Activated CD8-positive, alpha-beta T cell treated with anti-CD3 and anti-CD28 coated beads, Interleukin-2, amount 10 ng/mL, durations not matched to agents 7 days and 5 days (primary cell): Measurements from ENCODE around the gene BACE2. TPM values are rescaled to one million over a fixed set of nuclear protein-coding genes. Genes with fewer than 3 reads are reported as not detected.
"Not testable (repeated sequence)": the region's sequence is repeated elsewhere in the genome, so short reads cannot be mapped to it uniquely, and the experiment has no call there.

Experiments used
- ATAC-seq: fragments of 150-1000 bp; cut with Tn5 transposase; one replicate; pipeline ENCODE4 v1.10.0; 2021; ENCODE audit warnings: moderate library complexity
- CTCF ChIA-PET: fragments of 350-600 bp; sonication (Branson Sonifier 250); formaldehyde crosslinking; loops from one replicate; lab custom pipeline; 2021; ENCODE audit warnings: antibody characterized with exemption; lab: Charles Lee
- POLR2A ChIA-PET: fragments of 350-600 bp; sonication (Branson Sonifier 250); formaldehyde crosslinking; loops from one replicate; lab custom pipeline; 2021; ENCODE audit warnings: antibody characterized with exemption; lab: Charles Lee
- DNase-seq: peaks from one replicate; pipeline ENCODE4 v3.0.0-alpha.2; 2020
- H3K27ac Mint-ChIP-seq: one replicate; pipeline ENCODE4 v1.8.0; 2021; ENCODE audit warnings: mild to moderate bottlenecking, mixed read lengths
- H3K27me3 Mint-ChIP-seq: one replicate; pipeline ENCODE4 v1.8.0; 2021; ENCODE audit warnings: low read depth, mixed read lengths
- H3K36me3 Mint-ChIP-seq: one replicate; pipeline ENCODE4 v1.8.0; 2021; ENCODE audit warnings: low read depth, mixed read lengths
- H3K4me1 Mint-ChIP-seq: one replicate; pipeline ENCODE4 v1.8.0; 2021; ENCODE audit warnings: low read depth, mixed read lengths
- H3K4me3 Mint-ChIP-seq: one replicate; pipeline ENCODE4 v1.8.0; 2021; ENCODE audit warnings: mild to moderate bottlenecking, mixed read lengths
- H3K9me3 Mint-ChIP-seq: one replicate; pipeline ENCODE4 v1.8.0; 2022; ENCODE audit warnings: mixed read lengths; ENCODE audit not compliant: insufficient read depth
- total RNA-seq, 2 experiments: library from RNA; stranded (reverse); gene quantifications; one replicate each; pipeline ENCODE4 v1.2.3, GENCODE V29; 2021

Gene BACE2
- total RNA-seq, 2 experiments from 2014 or later: 4.1 to 4.6 TPM

- Mint-ChIP-seq H3K27me3 (peaks cover 2% of the 10 kb centered on the region), H3K9me3 (no peaks in the 10 kb centered on the region), H3K4me3 (no peak overlapping the region), H3K27ac (no peak overlapping the region), H3K4me1 (no peaks in the 10 kb centered on the region), H3K36me3 (no peaks in the 10 kb centered on the region)
- DNase-seq: no peak
- ATAC-seq: no peak
- POLR2A ChIA-PET: no interaction called here
- CTCF ChIA-PET: no interaction called here
These were observed 67.2 kb downstream of the BACE2 start for GRCh38 chr21:41235201-41235600.

DNA sequence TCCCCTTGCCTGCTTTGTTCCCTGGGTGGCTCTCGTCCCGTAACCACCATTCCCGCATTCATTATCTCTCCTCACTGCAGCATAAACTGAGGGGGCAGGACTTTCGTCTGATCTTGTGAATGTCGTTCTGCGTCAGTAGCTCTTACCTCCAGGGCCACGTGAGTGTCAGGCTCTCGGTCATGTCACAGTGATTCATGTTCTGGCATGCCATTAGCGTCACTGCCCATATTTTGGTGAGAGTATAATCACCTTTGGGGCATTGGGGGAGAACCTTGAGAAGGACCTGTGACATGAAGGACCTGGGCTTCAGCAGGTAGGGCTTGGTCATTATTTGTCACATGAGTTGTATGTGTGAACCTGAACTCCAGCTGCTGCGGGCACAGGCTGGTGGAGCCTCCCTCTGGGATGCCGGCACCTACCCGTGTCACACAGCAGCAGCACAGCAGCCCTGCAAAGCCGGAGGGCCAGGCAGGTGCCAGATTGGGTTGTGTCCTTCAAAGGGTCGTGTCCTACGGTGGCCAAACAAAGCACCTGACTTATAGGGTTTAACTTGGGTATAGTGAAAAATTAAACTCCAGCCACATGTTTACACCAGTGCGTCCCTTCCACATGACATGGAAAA lies 68.5 kb downstream of the BACE2 start:
- Mint-ChIP-seq H3K9me3 (no peaks in the 10 kb centered on the region), H3K36me3 (no peaks in the 10 kb centered on the region), H3K4me3 (no peak overlapping the region), H3K4me1 (no peaks in the 10 kb centered on the region), H3K27ac (no peak overlapping the region), H3K27me3 (peaks cover 2% of the 10 kb centered on the region)
- ATAC-seq (no peak), DNase-seq (no peak)
- POLR2A ChIA-PET: no interaction called here
- CTCF ChIA-PET: no interaction called here

DNA sequence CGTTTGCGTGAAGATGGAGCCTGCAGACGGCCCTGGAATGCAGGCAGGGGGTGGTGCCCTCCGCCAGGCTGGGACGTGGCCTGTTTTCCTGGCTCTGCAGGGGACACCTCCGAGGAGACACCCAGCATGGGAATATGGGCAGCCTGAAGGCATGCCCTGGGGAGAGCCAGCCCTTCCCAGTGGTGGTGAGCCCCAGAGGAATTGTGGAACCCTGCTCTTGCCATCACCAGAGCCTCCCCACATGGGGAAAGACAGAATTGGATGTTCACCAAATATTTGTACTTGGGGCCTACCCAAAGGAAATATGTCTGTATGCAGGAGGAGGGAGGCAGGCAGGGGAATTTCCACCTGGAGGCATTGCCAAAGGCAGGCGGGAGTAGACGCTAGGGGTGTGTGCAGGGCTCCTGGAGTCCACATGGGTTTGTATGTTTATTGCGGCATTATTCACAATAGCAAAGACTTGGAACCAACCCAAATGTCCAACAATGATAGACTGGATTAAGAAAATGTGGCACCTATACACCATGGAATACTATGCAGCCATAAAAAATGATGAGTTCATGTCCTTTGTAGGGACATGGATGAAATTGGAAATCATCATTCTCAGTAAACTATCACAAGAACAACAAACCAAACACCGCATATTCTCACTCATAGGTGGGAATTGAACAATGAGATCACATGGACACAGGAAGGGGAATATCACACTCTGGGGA lies 70.3 kb downstream of the BACE2 start:
- H3K27me3 Mint-ChIP-seq, ATAC-seq, H3K27ac Mint-ChIP-seq, H3K36me3 Mint-ChIP-seq, DNase-seq, H3K9me3 Mint-ChIP-seq, POLR2A ChIA-PET, H3K4me3 Mint-ChIP-seq, H3K4me1 Mint-ChIP-seq, CTCF ChIA-PET: not testable (repeated sequence)

DNA sequence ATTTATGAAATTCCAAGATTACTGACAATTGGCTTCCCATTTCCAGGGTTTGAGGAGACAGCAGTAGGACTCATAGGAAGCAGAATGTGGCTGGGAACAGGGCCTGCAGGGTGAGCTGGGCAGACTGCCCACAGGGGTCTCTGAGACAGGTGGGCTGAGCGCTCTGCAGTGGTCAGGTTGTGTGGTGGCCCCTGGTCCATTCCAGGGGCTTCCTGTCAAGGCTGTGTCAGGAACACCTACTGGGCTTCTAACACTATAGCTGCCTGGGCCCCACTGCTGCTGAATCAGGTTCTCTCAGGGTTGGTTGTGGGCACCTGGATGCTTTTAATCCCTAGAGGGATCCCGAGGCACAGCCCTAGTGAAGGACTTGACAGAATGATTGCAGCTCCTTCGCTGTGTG lies 72.1 kb downstream of the BACE2 start:
- Mint-ChIP-seq H3K27me3 (no peaks in the 10 kb centered on the region), H3K36me3 (no peaks in the 10 kb centered on the region), H3K4me3 (no peak overlapping the region), H3K9me3 (no peaks in the 10 kb centered on the region), H3K4me1 (no peaks in the 10 kb centered on the region), H3K27ac (no peak overlapping the region)
- ATAC-seq (no peak), DNase-seq (no peak)
- CTCF ChIA-PET: no interaction called here
- POLR2A ChIA-PET: no interaction called here

- Mint-ChIP-seq H3K9me3 (no peaks in the 10 kb centered on the region), H3K4me1 (no peaks in the 10 kb centered on the region), H3K36me3 (no peaks in the 10 kb centered on the region), H3K27me3 (no peaks in the 10 kb centered on the region), H3K4me3 (no peak overlapping the region), H3K27ac (no peak overlapping the region)
- DNase-seq: no peak
- no peak for ATAC-seq
- ChIA-PET CTCF (no interaction called here), POLR2A (no interaction called here)
These were observed 73.4 kb downstream of the BACE2 start for GRCh38 chr21:41241341-41241740.

DNA sequence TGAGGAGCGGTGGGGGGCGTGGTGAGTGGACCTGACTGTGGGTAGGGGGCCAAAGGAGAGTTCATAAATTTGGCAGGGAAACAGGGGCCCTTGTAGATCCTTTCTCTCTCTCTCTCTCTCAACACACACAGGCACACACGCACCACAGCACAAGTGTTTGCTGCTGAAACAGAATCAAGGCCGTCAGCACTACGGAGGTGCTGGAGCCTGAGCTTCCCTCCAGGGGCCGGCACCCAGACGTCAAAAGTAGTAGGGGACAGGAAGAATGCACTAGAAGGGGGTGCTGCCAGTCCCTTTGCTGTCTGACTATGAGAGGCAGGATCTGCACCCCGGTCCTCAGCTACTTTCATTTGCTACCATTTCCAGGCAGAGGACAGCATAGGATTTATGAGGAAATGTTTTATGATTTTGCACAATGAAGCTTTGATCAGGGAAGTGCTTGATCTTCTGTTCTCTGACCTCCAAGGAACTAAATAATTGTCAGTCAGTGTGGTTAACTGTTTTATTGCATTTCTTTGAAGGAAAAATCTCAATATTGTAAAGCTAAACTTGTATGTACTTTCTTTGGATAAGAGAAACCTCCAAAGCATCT lies 74.4 kb downstream of the BACE2 start:
- no peaks in the 10 kb centered on the region for H3K36me3 Mint-ChIP-seq
- no peak overlapping the region for H3K4me3 Mint-ChIP-seq
- H3K4me1 Mint-ChIP-seq: no peaks in the 10 kb centered on the region
- no peak overlapping the region for H3K27ac Mint-ChIP-seq
- POLR2A ChIA-PET: no interaction called here
- DNase-seq: no peak
- no peak for ATAC-seq
- H3K9me3 Mint-ChIP-seq: no peaks in the 10 kb centered on the region
- CTCF ChIA-PET: no interaction called here
- no peaks in the 10 kb centered on the region for H3K27me3 Mint-ChIP-seq

DNA sequence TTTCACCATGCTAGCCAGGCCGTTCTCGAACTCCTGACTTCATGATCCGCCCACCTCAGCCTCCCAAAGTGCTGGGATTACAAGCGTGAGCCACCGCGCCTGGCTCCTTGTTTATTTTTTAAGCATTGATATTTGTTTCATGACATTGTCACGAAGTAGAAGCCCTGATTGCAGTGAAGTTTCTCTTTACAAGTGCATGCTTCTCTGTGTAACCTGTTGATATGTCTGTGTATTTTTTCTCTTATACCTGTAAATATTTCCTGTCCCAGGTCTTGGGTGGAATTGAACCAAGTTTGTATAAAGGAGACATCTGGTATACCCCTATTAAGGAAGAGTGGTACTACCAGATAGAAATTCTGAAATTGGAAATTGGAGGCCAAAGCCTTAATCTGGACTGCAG lies 75.1 kb downstream of the BACE2 start:
- H3K27me3 Mint-ChIP-seq: no peaks in the 10 kb centered on the region
- ATAC-seq (no peak), DNase-seq (no peak)
- no peak overlapping the region for H3K4me3 Mint-ChIP-seq
- no peaks in the 10 kb centered on the region for H3K36me3 Mint-ChIP-seq
- CTCF ChIA-PET: no interaction called here
- no peak overlapping the region for H3K27ac Mint-ChIP-seq
- H3K4me1 Mint-ChIP-seq: no peaks in the 10 kb centered on the region
- H3K9me3 Mint-ChIP-seq: no peaks in the 10 kb centered on the region
- POLR2A ChIA-PET: interaction anchor here (0.7 kb wide), 1 partner anchor 532 kb away, joined by 3 read pairs; no protein-coding TSS in a partner anchor

GRCh38 chr21:41244266-41244880 lies 76.4 kb downstream of the BACE2 start:
- ATAC-seq, POLR2A ChIA-PET, H3K27me3 Mint-ChIP-seq, H3K4me3 Mint-ChIP-seq, H3K27ac Mint-ChIP-seq, CTCF ChIA-PET, H3K4me1 Mint-ChIP-seq, H3K36me3 Mint-ChIP-seq, H3K9me3 Mint-ChIP-seq, DNase-seq: not testable (repeated sequence)

- DNase-seq (no peak), ATAC-seq (no peak)
- ChIA-PET CTCF (no interaction called here), POLR2A (no interaction called here)
- no peak overlapping the region for H3K27ac Mint-ChIP-seq
- no peaks in the 10 kb centered on the region for H3K36me3 Mint-ChIP-seq
- no peak overlapping the region for H3K4me3 Mint-ChIP-seq
- no peaks in the 10 kb centered on the region for H3K27me3 Mint-ChIP-seq
- no peaks in the 10 kb centered on the region for H3K4me1 Mint-ChIP-seq
- no peaks in the 10 kb centered on the region for H3K9me3 Mint-ChIP-seq
These were observed 77.7 kb downstream of the BACE2 start for GRCh38 chr21:41245509-41246135.

- H3K4me1 Mint-ChIP-seq: no peaks in the 10 kb centered on the region
- no peak overlapping the region for H3K4me3 Mint-ChIP-seq
- no peak overlapping the region for H3K27ac Mint-ChIP-seq
- DNase-seq (no peak), ATAC-seq (no peak)
- ChIA-PET POLR2A (no interaction called here), CTCF (no interaction called here)
- no peaks in the 10 kb centered on the region for H3K9me3 Mint-ChIP-seq
- no peaks in the 10 kb centered on the region for H3K27me3 Mint-ChIP-seq
- no peaks in the 10 kb centered on the region for H3K36me3 Mint-ChIP-seq
These were observed 78.8 kb downstream of the BACE2 start for GRCh38 chr21:41246808-41247207.

- Mint-ChIP-seq H3K4me3 (no peak overlapping the region), H3K9me3 (no peaks in the 10 kb centered on the region), H3K36me3 (no peaks in the 10 kb centered on the region), H3K4me1 (no peaks in the 10 kb centered on the region), H3K27ac (no peak overlapping the region), H3K27me3 (no peaks in the 10 kb centered on the region)
- DNase-seq (no peak), ATAC-seq (no peak)
- ChIA-PET CTCF (no interaction called here), POLR2A (no interaction called here)
These were observed 79.9 kb downstream of the BACE2 start for GRCh38 chr21:41247561-41248545.
